Adrenal gland (tissue), 12 donors: Measurements from ENCODE around the gene STX18. TPM values are rescaled to one million over a fixed set of nuclear protein-coding genes. Genes with fewer than 3 reads are reported as not detected.

ENCODE experiments used
- DNase-seq, 7 donors: peaks; one replicate each; pipeline ENCODE4 v3.0.0-alpha.2; 2019 to 2020
- H3K27ac ChIP-seq, 5 donors: fragments of 200-600 bp; sonication (generic) in 4 of 5; 1 replicate in 3 of 5; 2 replicates in 2 of 5; pipeline versions ENCODE4 v1.5.1 to v1.8.0; 2016 to 2020; ENCODE audit warnings: mild to moderate bottlenecking in 1 of 5
- H3K27me3 ChIP-seq: fragments of 200-600 bp; 2 replicates; pipeline ENCODE4 v1.8.0; 2021
- H3K36me3 ChIP-seq, 2 donors: fragments of 200-600 bp; replicated peaks in 1 of 2; 1 replicate in 1 of 2; 2 replicates in 1 of 2; pipeline versions ENCODE4 v1.5.1 to v1.8.0; 2018 to 2022
- H3K4me1 ChIP-seq, 2 donors: fragments of 200-600 bp; replicated peaks in 1 of 2; 1 replicate in 1 of 2; 2 replicates in 1 of 2; pipeline versions ENCODE4 v1.5.1 to v1.8.0; 2018 to 2021
- H3K4me3 ChIP-seq, 4 donors: fragments of 200-600 bp; sonication (generic) in 3 of 4; one replicate each; pipeline ENCODE4 v1.5.1; 2016 to 2018
- H3K9me3 ChIP-seq, 3 donors: fragments of 200-600 bp; sonication (generic) in 1 of 3; replicated peaks in 1 of 3; 1 replicate in 2 of 3; 2 replicates in 1 of 3; pipeline versions ENCODE4 v1.5.1 to v1.8.0; 2016 to 2021
- POLR2A ChIP-seq, 2 donors: fragments of 450-650 bp; IDR thresholded peaks; one replicate each; pipeline ENCODE4 v1.6.1; 2017; ENCODE audit warnings: antibody characterized with exemption in 2 of 2, mild to moderate bottlenecking in 2 of 2, moderate library complexity in 1 of 2
- WGBS, 4 donors: extraction: QIAGEN DNeasy Blood & Tissue Kit in 2 of 4; methylation state at CpG; one replicate each; pipeline versions ENCODE4 v1.1.5 to v1.1.7; 2013 to 2017; 5-methylcytosine and 5-hydroxymethylcytosine counted together
- intact Hi-C, 2 donors: fragments of 100-400 bp; cut with DNase I; formaldehyde crosslinking; loops; one replicate each; pipeline versions ENCODE4 v1.14.1 to v1.15.0; 2022 to 2023
- polyA plus RNA-seq, 3 donors: library from polyadenylated mRNA; stranded (reverse); fragments of 200-250 nt in 2 of 3; fragments of 350-450 nt in 1 of 3; fragmentation: Illumina TruSeq in 1 of 3; extraction: RNeasy Lipid Tissue Mini Kit (QIAGEN cat#74804) in 1 of 3; gene quantifications; one replicate each; pipeline ENCODE4 v1.2.3, GENCODE V29; 2013 to 2014
- total RNA-seq, 9 donors: library from RNA; depleted of rRNA in 4 of 9; stranded (reverse); fragments of >200 nt in 4 of 9; fragments of 120-200 nt in 1 of 9; fragmentation: NEBNext Ultra II Directional in 1 of 9; extraction: Animal tissue kit (Norgen Biotek cat#: 25700) in 1 of 9; gene quantifications; one replicate each; pipeline versions ENCODE4 v1.1.0 to v1.2.4, GENCODE V29; 2013 to 2023
- TF ChIP-seq, protein P1 (sequence below), 6 experiments: fragments of 450-650 bp in 4 of 6; fragments of 200-600 bp in 2 of 6; sonication (generic) in 1 of 6; IDR thresholded peaks; 1 replicate in 5 of 6; 2 replicates in 1 of 6; pipeline versions ENCODE4 v1.5.1 to v1.8.0; 2016 to 2021; ENCODE audit warnings: antibody characterized with exemption in 6 of 6, mild to moderate bottlenecking in 2 of 6, moderate library complexity in 1 of 6
- donor health status: healthy with polysubstance abuse.
- donor health status: Bipolar disorder and iron deficiency.
- donor health status: DM: yes; HTN: yes; CAD: no.
- donor health status: DM: no; HTN: no; CAD: no.
- donor health status: DM: no; HTN: no; CAD: no.
- donor health status: DM: yes; HTN: yes; CAD: no.

Gene STX18
- total and polyA plus RNA-seq, 12 donors, result 28.6 to 88.5 (median 38.1) TPM

GRCh38 chr4:4408132-4408523 is 133.7 kb downstream of the STX18 start:
- TF ChIP-seq, protein P1, sequence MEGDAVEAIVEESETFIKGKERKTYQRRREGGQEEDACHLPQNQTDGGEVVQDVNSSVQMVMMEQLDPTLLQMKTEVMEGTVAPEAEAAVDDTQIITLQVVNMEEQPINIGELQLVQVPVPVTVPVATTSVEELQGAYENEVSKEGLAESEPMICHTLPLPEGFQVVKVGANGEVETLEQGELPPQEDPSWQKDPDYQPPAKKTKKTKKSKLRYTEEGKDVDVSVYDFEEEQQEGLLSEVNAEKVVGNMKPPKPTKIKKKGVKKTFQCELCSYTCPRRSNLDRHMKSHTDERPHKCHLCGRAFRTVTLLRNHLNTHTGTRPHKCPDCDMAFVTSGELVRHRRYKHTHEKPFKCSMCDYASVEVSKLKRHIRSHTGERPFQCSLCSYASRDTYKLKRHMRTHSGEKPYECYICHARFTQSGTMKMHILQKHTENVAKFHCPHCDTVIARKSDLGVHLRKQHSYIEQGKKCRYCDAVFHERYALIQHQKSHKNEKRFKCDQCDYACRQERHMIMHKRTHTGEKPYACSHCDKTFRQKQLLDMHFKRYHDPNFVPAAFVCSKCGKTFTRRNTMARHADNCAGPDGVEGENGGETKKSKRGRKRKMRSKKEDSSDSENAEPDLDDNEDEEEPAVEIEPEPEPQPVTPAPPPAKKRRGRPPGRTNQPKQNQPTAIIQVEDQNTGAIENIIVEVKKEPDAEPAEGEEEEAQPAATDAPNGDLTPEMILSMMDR (IDR thresholded peaks at IDR 0.05), result no peak
- TF ChIP-seq POLR2A (IDR thresholded peaks at IDR 0.05), result no peak
- Histone ChIP-seq H3K4me1 (no peaks in the 10 kb centered on the region), H3K9me3 (no peaks in the 10 kb centered on the region), H3K27ac (peak overlapping the region in 1 of 5 donors; percentile 41), H3K27me3 (no peaks in the 10 kb centered on the region), H3K36me3 (no peaks in the 10 kb centered on the region), H3K4me3 (no peak overlapping the region)
- DNase-seq, result no peak
- intact Hi-C loops, result no loop called here
- WGBS, 4 donors, result 37 to 65% (median 56%) methylated on average over 11 to 13 of the region's 13 CpGs

DNA sequence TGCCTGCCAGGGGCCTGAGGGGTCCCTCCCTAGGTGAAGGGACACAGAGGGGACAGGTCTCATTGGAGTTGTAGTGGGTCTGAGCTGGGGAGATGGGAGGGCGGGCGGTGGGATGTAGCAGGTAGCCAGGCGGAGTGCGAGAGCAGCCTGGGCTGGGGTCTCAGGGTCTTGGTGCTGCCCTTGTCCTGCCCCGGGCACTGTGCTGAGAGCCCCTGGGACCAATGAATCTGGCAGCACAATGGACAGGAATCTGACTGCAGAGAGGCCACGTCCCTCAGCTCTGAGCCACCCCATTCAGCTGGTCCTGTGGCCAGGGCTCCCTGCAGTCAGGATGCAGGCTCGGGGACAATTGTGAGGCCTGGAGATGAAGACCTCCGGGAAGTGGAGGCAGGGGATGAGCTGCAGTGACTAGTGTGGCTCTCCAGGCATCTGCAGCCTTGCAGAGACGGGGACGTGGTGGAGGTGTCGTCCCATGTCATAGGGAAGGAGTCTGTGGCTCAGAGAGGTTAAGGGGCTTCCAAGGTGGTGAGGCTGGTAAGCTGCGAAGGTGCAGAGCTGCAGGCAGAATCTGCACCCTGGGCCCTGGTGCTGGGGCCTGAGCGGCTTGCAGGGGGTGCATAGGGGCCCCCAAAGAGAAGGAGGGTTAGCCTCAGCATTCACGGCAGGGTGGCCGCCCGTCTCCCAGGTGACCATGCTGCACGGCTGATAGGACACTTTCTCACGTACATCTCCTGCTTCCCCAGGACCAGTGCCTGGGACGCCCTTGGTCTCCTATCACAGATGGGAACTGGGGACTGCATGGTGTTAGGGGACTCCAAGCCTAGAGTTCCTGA is 134.3 kb downstream of the STX18 start:
- no peak overlapping the region for H3K4me3 ChIP-seq
- DNase-seq, result no peak
- H3K4me1 ChIP-seq, result no peaks in the 10 kb centered on the region
- no peaks in the 10 kb centered on the region for H3K9me3 ChIP-seq
- TF ChIP-seq POLR2A (IDR thresholded peaks at IDR 0.05), result no peak
- TF ChIP-seq, protein P1 (IDR thresholded peaks at IDR 0.05), result no peak
- no peaks in the 10 kb centered on the region for H3K27me3 ChIP-seq
- H3K36me3 ChIP-seq, result no peaks in the 10 kb centered on the region
- H3K27ac ChIP-seq, result peak overlapping the region in 1 of 5 donors; percentile 49
- 73 to 78% (median 77%) methylated on average over 6 to 19 of the region's 19 CpGs for WGBS, 4 donors
- intact Hi-C loops, result no loop called here

GRCh38 chr4:4406455-4407298 is 135.2 kb downstream of the STX18 start:
- Histone ChIP-seq H3K27ac (peak overlapping the region in 1 of 5 donors; percentile 49), H3K9me3 (no peaks in the 10 kb centered on the region), H3K27me3 (no peaks in the 10 kb centered on the region), H3K4me3 (no peak overlapping the region), H3K4me1 (no peaks in the 10 kb centered on the region), H3K36me3 (no peaks in the 10 kb centered on the region)
- WGBS, 4 donors, result 76 to 79% (median 78%) methylated on average over 15 to 28 of the region's 28 CpGs
- TF ChIP-seq POLR2A (IDR thresholded peaks at IDR 0.05), result peak in 1 of 2 donors; percentile 38
- TF ChIP-seq, protein P1 (IDR thresholded peaks at IDR 0.05), result no peak
- intact Hi-C loops, result no loop called here
- DNase-seq, result peak in 1 of 7 donors; percentile 89

DNA sequence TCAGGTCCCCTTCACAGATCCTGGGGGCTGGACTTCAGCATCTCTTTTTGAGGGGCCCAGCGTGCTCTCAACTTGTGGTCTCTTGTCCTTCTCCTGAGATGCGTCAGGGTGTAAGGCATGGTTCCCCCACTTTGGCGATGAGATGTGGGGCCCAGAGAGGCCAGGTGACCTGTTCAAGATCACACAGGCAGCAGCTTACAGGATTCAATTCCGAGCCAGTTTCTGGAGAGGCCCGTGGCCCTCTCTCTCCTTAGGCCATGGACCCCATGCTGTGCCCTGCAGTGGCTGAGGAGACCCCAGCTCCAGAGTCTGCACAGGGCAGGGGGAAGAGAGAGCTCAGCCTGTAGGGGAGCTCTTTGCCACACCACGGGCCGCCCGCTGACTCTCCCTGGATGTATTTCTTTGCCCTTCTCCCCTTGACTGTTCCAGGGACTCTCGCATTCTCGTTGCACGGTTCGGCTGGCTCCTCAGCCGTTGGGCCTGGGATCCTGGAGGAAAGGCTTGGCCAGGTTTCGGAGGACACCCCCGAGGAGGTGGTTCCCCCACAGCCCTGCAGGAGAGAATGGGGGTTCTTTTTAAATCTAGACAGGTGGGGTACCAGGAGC is 136.4 kb downstream of the STX18 start:
- WGBS, 4 donors, result 76 to 100% (median 89%) methylated on average over 8 to 15 of the region's 15 CpGs
- Histone ChIP-seq H3K27me3 (no peaks in the 10 kb centered on the region), H3K36me3 (no peaks in the 10 kb centered on the region)

More for the DNA sequence above, 136.4 kb downstream of the STX18 start:
- intact Hi-C loops, result no loop called here
- H3K4me3 ChIP-seq, result no peak overlapping the region
- H3K9me3 ChIP-seq, result no peaks in the 10 kb centered on the region
- no peak overlapping the region for H3K27ac ChIP-seq
- H3K4me1 ChIP-seq, result no peaks in the 10 kb centered on the region
- no peak for DNase-seq
- TF ChIP-seq POLR2A (IDR thresholded peaks at IDR 0.05), result no peak
- TF ChIP-seq, protein P1 (IDR thresholded peaks at IDR 0.05), result no peak
